Measurements from ENCODE around the gene HSD17B7.

The HSD17B7 gene

DNA sequence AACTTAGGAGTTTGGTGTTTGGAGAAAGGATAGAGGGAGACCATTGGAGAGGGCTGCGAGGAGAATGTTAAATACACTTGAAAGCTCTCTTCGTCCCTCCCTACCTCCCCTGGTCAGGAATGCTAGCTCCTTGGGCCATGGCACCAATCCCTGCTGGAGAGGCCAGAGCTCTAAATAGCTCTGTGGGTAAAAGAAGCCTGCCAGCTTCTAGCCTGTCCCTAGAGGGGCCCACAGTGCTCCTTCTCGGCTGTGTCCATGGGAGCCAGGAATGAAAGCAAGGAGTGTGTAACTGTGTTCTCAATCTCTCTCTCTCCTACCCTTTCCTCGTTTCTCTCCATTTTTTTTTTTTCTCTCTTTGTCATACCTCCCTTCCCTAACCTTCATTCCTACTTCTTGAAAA, 70.6 kb downstream of the HSD17B7 start, which contains the start of gene CCDC190:
Gene CCDC190, minus strand, starts transcription at position 75 of the 400 bp plus-strand sequence. CDS start 1,529 bp downstream, outside the sequence.
- DNase-seq, result no peak

DNA sequence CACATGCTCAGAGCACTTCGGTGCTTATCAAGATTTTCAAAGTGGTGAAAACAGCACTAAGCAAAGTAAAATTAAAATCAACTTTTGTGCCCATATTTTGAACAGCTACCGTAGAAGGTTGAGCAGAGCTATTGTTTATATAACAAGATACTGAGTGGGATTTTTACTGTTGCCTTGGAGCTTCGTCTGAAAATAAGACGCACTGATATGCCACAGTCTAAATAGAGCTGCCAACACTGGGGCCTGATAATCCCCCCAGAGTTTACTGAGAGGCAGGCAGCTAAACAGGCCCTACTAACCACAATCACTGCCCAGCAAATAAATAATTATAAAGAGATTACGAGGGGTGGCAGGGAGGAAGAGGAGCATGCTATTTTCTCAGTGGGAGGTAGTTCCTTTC, 71.1 kb downstream of the HSD17B7 start:
- no peak for DNase-seq
